Measurements from ENCODE around the gene OR1D2. TPM values are rescaled to one million over a fixed set of nuclear protein-coding genes. Genes with fewer than 3 reads are reported as not detected.
"Not testable (repeated sequence)": the region's sequence is repeated elsewhere in the genome, so short reads cannot be mapped to it uniquely, and the experiment has no call there.

OR1D2 gene
- total and polyA plus RNA-seq, 2 donors (not counting 3 experiments of a cell fraction or from before 2014, with no cell fraction given), result not detected

DNA sequence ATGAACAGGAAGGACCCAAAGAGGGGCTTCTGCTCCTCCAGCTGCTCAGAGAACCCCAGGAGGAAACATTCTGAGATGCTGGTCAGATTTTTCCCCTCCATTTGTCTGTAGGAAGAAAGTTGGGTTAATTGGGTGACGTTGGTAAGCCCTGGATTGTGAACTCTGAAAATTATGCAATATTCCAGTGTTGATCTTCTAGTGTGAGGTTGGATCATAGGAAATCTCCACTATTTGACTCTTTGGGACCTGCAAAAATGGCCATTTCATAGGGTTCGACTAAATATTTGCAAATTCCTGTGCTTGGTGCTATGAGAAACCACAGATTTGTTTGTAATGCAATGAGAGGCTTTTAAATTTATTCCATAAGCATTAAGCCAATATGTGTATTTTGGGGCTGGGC lies 23.2 kb upstream of the OR1D2 start, which contains the start of gene OR1G1:
TSS of gene OR1G1 (minus strand) at position 101 of the 400 bp plus-strand sequence. CDS start at position 101, 0 bp downstream.
- Histone ChIP-seq H3K4me1 (ENCODE audit: control insufficient read depth, extremely low read depth, insufficient read depth, low read length) (no peaks in the 10 kb centered on the region), H3K27ac (ENCODE audit: insufficient read depth, low read depth, low read length) (no peak within 1 kb of the TSS), H3K9me1 (replicated peaks; ENCODE audit: control insufficient read depth, extremely low read depth, insufficient read depth, low read length) (no peaks in the 10 kb centered on the region), H2AFZ (ENCODE audit: low read depth, low read length) (no peak within 1 kb of the TSS), H3K79me2 (ENCODE audit: control insufficient read depth, insufficient read depth, low read length) (no peaks in the 10 kb centered on the region), H3K4me2 (ENCODE audit: insufficient read depth, low read length) (no peak within 1 kb of the TSS), H3K27me3 (ENCODE audit: control insufficient read depth in 2 of 2, insufficient read depth in 2 of 2, low read length in 2 of 2) (no peaks in the 10 kb centered on the region), H3K36me3 (ENCODE audit: control insufficient read depth in 2 of 2, extremely low read depth in 1 of 2, insufficient read depth in 2 of 2, low read length in 2 of 2) (no peaks in the 10 kb centered on the region), H3K9me3 (replicated peaks; ENCODE audit: control insufficient read depth, insufficient read depth, low read length) (no peaks in the 10 kb centered on the region), H3K9ac (replicated peaks; ENCODE audit: extremely low read depth, insufficient read depth, low read length) (no peak within 1 kb of the TSS), H3K4me3 (replicated peaks in 1 of 3; ENCODE audit: insufficient read depth in 1 of 3, low read depth in 1 of 3, low read length in 3 of 3) (no peak within 1 kb of the TSS), H4K20me1 (replicated peaks; ENCODE audit: control insufficient read depth, extremely low read depth, insufficient read depth, low read length) (no peaks in the 10 kb centered on the region)
- TF ChIP-seq FOS (IDR thresholded peaks at IDR 0.05; ENCODE audit: borderline replicate concordance, insufficient read depth, low read length) (no peak), GATA2 (IDR thresholded peaks at IDR 0.05; ENCODE audit: insufficient read depth, insufficient read length, low read depth, low read length) (no peak), POLR2A (IDR thresholded peaks at IDR 0.05; ENCODE audit: low read depth, low read length) (no peak), MYC (IDR thresholded peaks at IDR 0.05; ENCODE audit: low read depth, low read length) (no peak), MAX (IDR thresholded peaks at IDR 0.05; ENCODE audit: insufficient read depth, insufficient read length) (no peak), EZH2 (IDR thresholded peaks at IDR 0.05; ENCODE audit: borderline replicate concordance, low read depth, low read length, severe bottlenecking) (no peak), POLR2AphosphoS5 (IDR thresholded peaks at IDR 0.05; ENCODE audit: insufficient read depth, low read depth, low read length) (no peak), JUN (IDR thresholded peaks at IDR 0.05; ENCODE audit: borderline replicate concordance, insufficient read depth, insufficient read length, low read depth) (no peak)
- TF ChIP-seq, protein P1, sequence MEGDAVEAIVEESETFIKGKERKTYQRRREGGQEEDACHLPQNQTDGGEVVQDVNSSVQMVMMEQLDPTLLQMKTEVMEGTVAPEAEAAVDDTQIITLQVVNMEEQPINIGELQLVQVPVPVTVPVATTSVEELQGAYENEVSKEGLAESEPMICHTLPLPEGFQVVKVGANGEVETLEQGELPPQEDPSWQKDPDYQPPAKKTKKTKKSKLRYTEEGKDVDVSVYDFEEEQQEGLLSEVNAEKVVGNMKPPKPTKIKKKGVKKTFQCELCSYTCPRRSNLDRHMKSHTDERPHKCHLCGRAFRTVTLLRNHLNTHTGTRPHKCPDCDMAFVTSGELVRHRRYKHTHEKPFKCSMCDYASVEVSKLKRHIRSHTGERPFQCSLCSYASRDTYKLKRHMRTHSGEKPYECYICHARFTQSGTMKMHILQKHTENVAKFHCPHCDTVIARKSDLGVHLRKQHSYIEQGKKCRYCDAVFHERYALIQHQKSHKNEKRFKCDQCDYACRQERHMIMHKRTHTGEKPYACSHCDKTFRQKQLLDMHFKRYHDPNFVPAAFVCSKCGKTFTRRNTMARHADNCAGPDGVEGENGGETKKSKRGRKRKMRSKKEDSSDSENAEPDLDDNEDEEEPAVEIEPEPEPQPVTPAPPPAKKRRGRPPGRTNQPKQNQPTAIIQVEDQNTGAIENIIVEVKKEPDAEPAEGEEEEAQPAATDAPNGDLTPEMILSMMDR (IDR thresholded peaks at IDR 0.05; ENCODE audit: extremely low read depth in 1 of 2, insufficient read depth in 1 of 2, low read depth in 1 of 2, low read length in 2 of 2), result no peak
- no peak for DNase-seq (ENCODE audit: low read depth, low spot score)
- FAIRE-seq, result no peak
- no TSS peak for BruUV-seq (replicated peaks)
- dilution Hi-C loops (cut with MboI; ENCODE audit: extremely low pct_ligation_motif_present, low sequenced_read_pairs) (no loop called here), intact Hi-C loops (cut with micrococcal nuclease) (no loop called here)
- ChIA-PET CTCF (no interaction called here), POLR2A (no interaction called here)

- H3K36me3 ChIP-seq (ENCODE audit: control insufficient read depth in 2 of 2, extremely low read depth in 1 of 2, insufficient read depth in 2 of 2, low read length in 2 of 2); DNase-seq (ENCODE audit: low read depth, low spot score); FAIRE-seq; H3K27me3 ChIP-seq (ENCODE audit: control insufficient read depth in 2 of 2, insufficient read depth in 2 of 2, low read length in 2 of 2); H3K4me1 ChIP-seq (ENCODE audit: control insufficient read depth, extremely low read depth, insufficient read depth, low read length); H3K9ac ChIP-seq (replicated peaks; ENCODE audit: extremely low read depth, insufficient read depth, low read length); BruUV-seq (replicated peaks); H3K4me3 ChIP-seq (replicated peaks in 1 of 3; ENCODE audit: insufficient read depth in 1 of 3, low read depth in 1 of 3, low read length in 3 of 3); intact Hi-C loops (cut with micrococcal nuclease); H3K79me2 ChIP-seq (ENCODE audit: control insufficient read depth, insufficient read depth, low read length); H4K20me1 ChIP-seq (replicated peaks; ENCODE audit: control insufficient read depth, extremely low read depth, insufficient read depth, low read length); H2AFZ ChIP-seq (ENCODE audit: low read depth, low read length); dilution Hi-C loops (cut with MboI; ENCODE audit: extremely low pct_ligation_motif_present, low sequenced_read_pairs); H3K9me3 ChIP-seq (replicated peaks; ENCODE audit: control insufficient read depth, insufficient read depth, low read length); POLR2A ChIA-PET; H3K4me2 ChIP-seq (ENCODE audit: insufficient read depth, low read length); CTCF ChIA-PET; H3K27ac ChIP-seq (ENCODE audit: insufficient read depth, low read depth, low read length); H3K9me1 ChIP-seq (replicated peaks; ENCODE audit: control insufficient read depth, extremely low read depth, insufficient read depth, low read length): not testable (repeated sequence)
These were observed 30.4 kb downstream of the OR1D2 start for GRCh38 chr17:3073850-3074249.

DNA sequence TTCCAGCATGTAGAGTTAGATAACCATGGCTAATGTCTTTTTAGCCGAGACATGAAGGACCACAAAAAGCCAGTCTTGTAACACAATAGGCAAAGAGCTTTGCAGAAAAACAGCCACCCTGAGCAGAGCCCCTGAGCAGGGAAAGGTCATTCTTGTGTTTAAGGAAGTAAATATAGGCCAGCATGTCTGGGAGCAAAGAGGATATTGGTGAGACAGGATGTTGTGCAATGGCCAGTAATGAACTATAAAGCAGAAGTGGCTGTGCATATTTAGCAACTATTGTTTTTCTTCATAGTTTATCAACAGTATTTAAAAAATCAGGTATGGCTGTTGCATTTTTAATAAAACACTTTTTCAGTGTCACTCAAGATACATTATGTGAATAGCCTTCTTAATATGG lies 39.0 kb downstream of the OR1D2 start:
- H3K4me3 ChIP-seq (replicated peaks in 1 of 3; ENCODE audit: insufficient read depth in 1 of 3, low read depth in 1 of 3, low read length in 3 of 3); H4K20me1 ChIP-seq (replicated peaks; ENCODE audit: control insufficient read depth, extremely low read depth, insufficient read depth, low read length); H3K4me1 ChIP-seq (ENCODE audit: control insufficient read depth, extremely low read depth, insufficient read depth, low read length); H3K4me2 ChIP-seq (ENCODE audit: insufficient read depth, low read length); CTCF ChIA-PET; H3K9ac ChIP-seq (replicated peaks; ENCODE audit: extremely low read depth, insufficient read depth, low read length); H3K9me1 ChIP-seq (replicated peaks; ENCODE audit: control insufficient read depth, extremely low read depth, insufficient read depth, low read length); H3K9me3 ChIP-seq (replicated peaks; ENCODE audit: control insufficient read depth, insufficient read depth, low read length); H3K79me2 ChIP-seq (ENCODE audit: control insufficient read depth, insufficient read depth, low read length); intact Hi-C loops (cut with micrococcal nuclease); H2AFZ ChIP-seq (ENCODE audit: low read depth, low read length); H3K36me3 ChIP-seq (ENCODE audit: control insufficient read depth in 2 of 2, extremely low read depth in 1 of 2, insufficient read depth in 2 of 2, low read length in 2 of 2); POLR2A ChIA-PET; BruUV-seq (replicated peaks); dilution Hi-C loops (cut with MboI; ENCODE audit: extremely low pct_ligation_motif_present, low sequenced_read_pairs); H3K27me3 ChIP-seq (ENCODE audit: control insufficient read depth in 2 of 2, insufficient read depth in 2 of 2, low read length in 2 of 2); H3K27ac ChIP-seq (ENCODE audit: insufficient read depth, low read depth, low read length); FAIRE-seq: not testable (repeated sequence)
- DNase-seq (ENCODE audit: low read depth, low spot score), result peak; percentile 46
